BJ (cell line): ENCODE measurements around the gene YIF1B. TPM values are rescaled to one million over a fixed set of nuclear protein-coding genes. Genes with fewer than 3 reads are reported as not detected.

ENCODE experiments used
- CTCF ChIA-PET: fragments of 350-600 bp; formaldehyde crosslinking; extraction: SDS; loops from one replicate; lab custom pipeline; 2021; ENCODE audit warnings: antibody characterized with exemption, inconsistent platforms; lab: Yijun Ruan, JAX
- POLR2A ChIA-PET: fragments of 300-600 bp; sonication (Branson Sonifier 250); formaldehyde crosslinking; extraction: SDS; loops from one replicate; lab custom pipeline; 2021; ENCODE audit warnings: antibody characterized with exemption; lab: Charles Lee
- DNase-seq: peaks from one replicate; pipeline ENCODE4 v3.0.0-alpha.2; 2011; ENCODE audit warnings: low read depth
- H3K27me3 ChIP-seq: 2 replicates; pipeline ENCODE4 v1.6.0; 2011; ENCODE audit warnings: low read length; ENCODE audit not compliant: control insufficient read depth, insufficient read depth
- H3K36me3 ChIP-seq: 2 replicates; pipeline ENCODE4 v1.5.1; 2011; ENCODE audit warnings: low read length; ENCODE audit not compliant: control insufficient read depth, insufficient read depth
- H3K4me3 ChIP-seq: 2 replicates; pipeline ENCODE4 v1.5.1; 2011; ENCODE audit warnings: low read depth, mild to moderate bottlenecking, control low read depth, low read length
- CTCF ChIP-seq: IDR thresholded peaks from 2 replicates; pipeline ENCODE4 v1.5.1; 2011; ENCODE audit warnings: low read depth, mild to moderate bottlenecking, control low read depth, inconsistent platforms, low read length, moderate library complexity; ENCODE audit not compliant: insufficient read depth
- polyA plus RNA-seq: library from polyadenylated mRNA; depleted of rRNA; stranded (reverse); fragments of >200 nt; gene quantifications from 2 replicates; pipeline ENCODE4 v1.2.3, GENCODE V29; 2011

Gene YIF1B
- polyA plus RNA-seq, 1 experiment: 211 TPM

GRCh38 chr19:38360839-38361631 lies 45.3 kb upstream of the YIF1B start:
- ChIA-PET POLR2A (no interaction called here), CTCF (interaction anchor here (0.8 to 1.3 kb wide), 2 partner anchors 8 to 42 kb away, joined by 4 read pairs; partner anchors contain the start of gene FAM98C)
- peak overlapping the region; percentile 54 for H3K4me3 ChIP-seq
- no peak for DNase-seq
- no peaks in the 10 kb centered on the region for H3K36me3 ChIP-seq
- TF ChIP-seq CTCF: no peak
- peaks cover 15% of the 10 kb centered on the region for H3K27me3 ChIP-seq

- TF ChIP-seq CTCF: no peak
- Histone ChIP-seq H3K36me3 (no peaks in the 10 kb centered on the region), H3K4me3 (no peak overlapping the region), H3K27me3 (peaks cover 15% of the 10 kb centered on the region)
- ChIA-PET POLR2A (no interaction called here), CTCF (interaction anchor here (1.3 kb wide), 1 partner anchor 9 kb away, joined by 4 read pairs; no protein-coding TSS in a partner anchor)
- DNase-seq: no peak
These were observed 44.6 kb upstream of the YIF1B start for GRCh38 chr19:38360351-38360750.

- ChIA-PET POLR2A (no interaction called here), CTCF (interaction anchor here (1.4 kb wide), 1 partner anchor 24 kb away, joined by 3 read pairs; no protein-coding TSS in a partner anchor)
- peaks cover 15% of the 10 kb centered on the region for H3K27me3 ChIP-seq
These were observed 43.7 kb upstream of the YIF1B start for GRCh38 chr19:38359242-38360021.

GRCh38 chr19:38358071-38358470 lies 42.3 kb upstream of the YIF1B start:
- CTCF ChIA-PET: interaction anchor here (0.7 to 1.4 kb wide), 3 partner anchors 25 to 30 kb away, joined by 3 read pairs; partner anchors contain the start of gene GGN
- H3K4me3 ChIP-seq: no peak overlapping the region
- no peak for DNase-seq
- H3K36me3 ChIP-seq: no peaks in the 10 kb centered on the region
- no peak for TF ChIP-seq CTCF
- peaks cover 15% of the 10 kb centered on the region for H3K27me3 ChIP-seq
- POLR2A ChIA-PET: no interaction called here

More at GRCh38 chr19:38359242-38360021, 43.7 kb upstream of the YIF1B start:
- no peak for TF ChIP-seq CTCF
- Histone ChIP-seq H3K4me3 (no peak overlapping the region), H3K36me3 (no peaks in the 10 kb centered on the region)
- no peak for DNase-seq
